Measurements from ENCODE around the gene SORT1. TPM values are rescaled to one million over a fixed set of nuclear protein-coding genes. Genes with fewer than 3 reads are reported as not detected.

Gene SORT1
- total and polyA plus RNA-seq, 12 donors, result 32.8 to 235 (median 119) TPM

DNA sequence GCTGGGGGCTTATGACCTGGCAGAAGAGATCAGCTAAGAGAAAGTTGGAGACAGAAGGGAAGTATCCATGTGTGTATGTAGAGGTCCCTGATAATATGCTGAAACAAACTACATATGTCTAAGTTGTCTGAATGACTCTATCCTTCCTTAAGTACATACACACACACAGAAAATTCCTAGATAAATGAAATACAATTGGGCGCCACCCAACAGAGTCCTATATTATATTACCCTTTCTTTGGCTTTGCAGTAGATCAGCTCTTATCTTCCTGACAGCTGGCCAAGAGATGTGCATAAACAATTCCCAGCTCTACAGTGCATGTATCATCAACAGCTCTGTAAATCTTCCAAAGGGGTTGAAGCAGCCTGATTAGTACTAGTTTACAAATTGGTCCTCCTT is 40.1 kb downstream of the SORT1 start:
- Histone ChIP-seq H3K27me3 (no peaks in the 10 kb centered on the region), H3K4me1 (peaks cover 0 to 43% (median 18%) of the 10 kb centered on the region in 9 donors), H3K4me3 (no peak overlapping the region), H3K36me3 (peaks cover 0 to 28% (median 10%) of the 10 kb centered on the region in 9 donors), H3K27ac (no peak overlapping the region), H3K9me3 (no peaks in the 10 kb centered on the region)
- TF ChIP-seq, protein P1, sequence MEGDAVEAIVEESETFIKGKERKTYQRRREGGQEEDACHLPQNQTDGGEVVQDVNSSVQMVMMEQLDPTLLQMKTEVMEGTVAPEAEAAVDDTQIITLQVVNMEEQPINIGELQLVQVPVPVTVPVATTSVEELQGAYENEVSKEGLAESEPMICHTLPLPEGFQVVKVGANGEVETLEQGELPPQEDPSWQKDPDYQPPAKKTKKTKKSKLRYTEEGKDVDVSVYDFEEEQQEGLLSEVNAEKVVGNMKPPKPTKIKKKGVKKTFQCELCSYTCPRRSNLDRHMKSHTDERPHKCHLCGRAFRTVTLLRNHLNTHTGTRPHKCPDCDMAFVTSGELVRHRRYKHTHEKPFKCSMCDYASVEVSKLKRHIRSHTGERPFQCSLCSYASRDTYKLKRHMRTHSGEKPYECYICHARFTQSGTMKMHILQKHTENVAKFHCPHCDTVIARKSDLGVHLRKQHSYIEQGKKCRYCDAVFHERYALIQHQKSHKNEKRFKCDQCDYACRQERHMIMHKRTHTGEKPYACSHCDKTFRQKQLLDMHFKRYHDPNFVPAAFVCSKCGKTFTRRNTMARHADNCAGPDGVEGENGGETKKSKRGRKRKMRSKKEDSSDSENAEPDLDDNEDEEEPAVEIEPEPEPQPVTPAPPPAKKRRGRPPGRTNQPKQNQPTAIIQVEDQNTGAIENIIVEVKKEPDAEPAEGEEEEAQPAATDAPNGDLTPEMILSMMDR (IDR thresholded peaks at IDR 0.05), result no peak
- intact Hi-C loops (cut with DNase I), result no loop called here
- WGBS, 2 donors, result 68 to 80% methylated on average over 1 of the region's 1 CpG
- DNase-seq, result no peak
- no peak for ATAC-seq

DNA sequence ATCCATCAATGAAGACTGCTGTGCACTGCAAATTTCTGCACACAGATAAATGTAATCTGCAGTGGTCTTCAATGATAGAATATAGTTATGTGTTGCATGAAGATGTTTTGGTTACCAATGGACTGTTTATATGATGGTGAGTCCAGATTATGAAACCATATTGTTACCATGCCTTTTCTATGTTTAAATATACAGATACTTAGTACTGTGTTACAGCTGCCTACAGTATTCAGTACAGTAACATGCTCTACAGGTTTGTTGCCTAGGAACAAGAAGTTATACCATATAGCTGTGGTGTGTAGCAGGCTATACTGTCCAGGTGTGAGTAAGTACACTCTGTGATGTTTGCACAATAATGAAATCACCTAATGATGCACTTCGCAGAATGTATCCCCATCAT is 40.8 kb downstream of the SORT1 start:
- no peak overlapping the region for H3K27ac ChIP-seq
- peaks cover 0 to 45% (median 16%) of the 10 kb centered on the region in 9 donors for H3K4me1 ChIP-seq
- ATAC-seq, result no peak
- H3K9me3 ChIP-seq, result no peaks in the 10 kb centered on the region
- intact Hi-C loops (cut with DNase I), result no loop called here
- H3K4me3 ChIP-seq, result no peak overlapping the region
- DNase-seq, result no peak
- H3K27me3 ChIP-seq, result no peaks in the 10 kb centered on the region
- TF ChIP-seq, protein P1 (IDR thresholded peaks at IDR 0.05), result no peak
- 97 to 100% methylated on average over 1 of the region's 1 CpG for WGBS, 2 donors
- peaks cover 0 to 35% (median 14%) of the 10 kb centered on the region in 9 donors for H3K36me3 ChIP-seq

DNA sequence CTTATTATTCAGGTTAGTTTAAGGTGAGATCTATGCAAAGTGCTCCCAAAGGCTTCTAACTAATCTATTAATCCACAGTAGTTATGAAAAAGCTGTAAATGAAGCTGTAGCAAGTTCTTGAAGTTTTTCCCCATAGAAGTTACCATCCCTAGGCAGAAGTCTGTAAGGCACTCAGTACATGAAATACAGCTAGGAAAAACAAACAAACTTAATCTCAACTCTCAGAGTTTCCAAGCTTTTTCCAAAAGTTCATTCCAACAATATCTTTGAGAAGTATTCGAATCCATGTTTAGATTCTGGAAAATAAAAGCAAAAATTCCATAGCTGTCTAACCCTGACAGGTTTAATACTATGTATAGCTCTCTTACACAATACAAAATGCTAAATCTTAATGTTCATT is 41.2 kb downstream of the SORT1 start:
- TF ChIP-seq, protein P1 (IDR thresholded peaks at IDR 0.05), result no peak
- DNase-seq (no peak), ATAC-seq (no peak)
- H3K27ac ChIP-seq, result no peak overlapping the region
- WGBS, 2 donors, result 76 to 80% methylated on average over 1 of the region's 1 CpG
- no peak overlapping the region for H3K4me3 ChIP-seq
- no peaks in the 10 kb centered on the region for H3K27me3 ChIP-seq
- intact Hi-C loops (cut with DNase I), result no loop called here
- H3K9me3 ChIP-seq, result no peaks in the 10 kb centered on the region
- H3K4me1 ChIP-seq, result peaks cover 0 to 41% (median 13%) of the 10 kb centered on the region in 9 donors
- H3K36me3 ChIP-seq, result peaks cover 0 to 39% (median 17%) of the 10 kb centered on the region in 9 donors

DNA sequence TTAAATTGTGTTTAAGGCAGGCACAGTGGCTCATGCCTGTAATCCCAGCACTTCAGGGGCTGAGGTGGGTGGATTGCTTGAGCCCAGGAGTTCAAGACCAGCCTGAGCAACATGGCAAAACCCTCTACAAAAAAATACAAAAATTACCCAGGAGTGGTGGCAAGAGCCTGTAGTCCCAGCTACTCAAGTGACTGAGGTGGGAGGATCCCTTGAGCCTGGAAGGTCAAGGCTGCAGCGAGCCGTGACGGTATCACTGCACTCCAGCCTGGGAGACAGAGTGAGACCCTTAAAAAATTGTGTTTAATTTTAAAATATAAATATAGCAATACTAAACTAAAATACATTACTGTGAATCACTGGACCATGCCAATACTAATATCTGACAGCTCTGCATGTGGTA is 42.8 kb downstream of the SORT1 start:
- H3K9me3 ChIP-seq, result no peaks in the 10 kb centered on the region
- peaks cover 0 to 36% (median 7%) of the 10 kb centered on the region in 9 donors for H3K4me1 ChIP-seq
- H3K36me3 ChIP-seq, result peaks cover 0 to 55% (median 30%) of the 10 kb centered on the region in 9 donors
- TF ChIP-seq, protein P1 (IDR thresholded peaks at IDR 0.05), result no peak
- H3K27ac ChIP-seq, result no peak overlapping the region
- intact Hi-C loops (cut with DNase I), result loop anchor here in 4 of 10 donors (5.0 kb wide), 4 partner anchors 37 to 47 kb away; partner anchors contain the start of gene SORT1 (in 1 of the 4)
- DNase-seq (no peak), ATAC-seq (no peak)
- no peaks in the 10 kb centered on the region for H3K27me3 ChIP-seq
- no peak overlapping the region for H3K4me3 ChIP-seq
- WGBS, 2 donors, result 96 to 99% methylated on average over 3 of the region's 3 CpGs

All from heart right ventricle (tissue), 16 donors.